VCaP (cell line): ENCODE results near the gene TMEM184B.
A peak's percentile ranks its signal among the peaks of the same experiment; 100 is the strongest.

Source experiments
- H3K27ac ChIP-seq: fragments of 450-650 bp; 2 replicates; pipeline ENCODE4 v1.5.1; 2017
- CTCF ChIP-seq: fragments of 450-650 bp; conservative IDR thresholded peaks from 2 replicates; pipeline ENCODE4 v1.5.1; 2017; ENCODE audit warnings: mild to moderate bottlenecking, moderate library complexity

The TMEM184B gene

GRCh38 chr22:38272373-38273134, at the start of gene TMEM184B:
Gene TMEM184B, minus strand, starts transcription at chr22:38273010. Its CDS starts 25,049 bp downstream, at chr22:38247961.
- no peak for TF ChIP-seq CTCF

GRCh38 chr22:38320605-38321402, 48.0 kb upstream of the TMEM184B start:
- no peak overlapping the region; the same call in 1 of the 2 replicates for H3K27ac ChIP-seq
- no peak for TF ChIP-seq CTCF

More at GRCh38 chr22:38272373-38273134, at the start of gene TMEM184B:
- peak within 1 kb of the TSS; percentile 83 for H3K27ac ChIP-seq

- peak overlapping the region; percentile 94 for H3K27ac ChIP-seq
- TF ChIP-seq CTCF = no peak
Measured at GRCh38 chr22:38318792-38319773, 46.3 kb upstream of the TMEM184B start.

GRCh38 chr22:38317995-38318715, 45.3 kb upstream of the TMEM184B start:
- no peak for TF ChIP-seq CTCF
- H3K27ac ChIP-seq = peak overlapping the region; percentile 94

- TF ChIP-seq CTCF = no peak
- peak within 1 kb of the TSS; percentile 94 for H3K27ac ChIP-seq
Measured at GRCh38 chr22:38317122-38317994, 44.5 kb upstream of the TMEM184B start, which contains the start of gene CSNK1E. Gene CSNK1E, minus strand, starts transcription at chr22:38317433. Its CDS starts 3,276 bp downstream, at chr22:38314157.
